GM12892 (cell line): Measurements from ENCODE around the gene MACC1.

Source experiments
- POLR2A ChIP-seq: IDR thresholded peaks from 2 replicates; pipeline ENCODE4 v1.6.1; 2011; ENCODE audit warnings: low read depth, low read length, control low read depth
- POLR2AphosphoS5 ChIP-seq: IDR thresholded peaks from 2 replicates; pipeline ENCODE4 v1.6.1; 2011; ENCODE audit warnings: low read depth, low read length, control low read depth

DNA sequence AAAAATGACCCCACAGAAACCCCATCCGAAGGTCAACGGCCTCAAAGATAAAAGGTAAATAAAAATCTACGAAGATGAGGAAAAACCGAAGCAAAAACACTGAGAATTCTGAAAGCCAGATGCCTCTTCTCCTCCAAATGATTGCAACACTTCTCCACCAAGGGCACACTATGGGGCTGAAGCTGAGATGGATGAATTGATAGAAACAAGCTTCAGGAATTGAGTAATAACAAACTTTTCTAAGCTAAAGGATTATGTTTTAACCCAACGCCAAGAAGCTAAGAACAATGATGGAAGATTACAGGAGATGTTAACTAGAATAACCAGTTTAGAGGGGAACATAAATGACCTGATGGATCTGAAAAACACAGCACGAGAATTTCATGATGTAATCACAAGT is 127.8 kb downstream of the MACC1 start:
- no peak for TF ChIP-seq POLR2AphosphoS5
- no peak for TF ChIP-seq POLR2A
